H9 (cell line): Measurements from ENCODE around the gene FHL3. TPM values are rescaled to one million over a fixed set of nuclear protein-coding genes. Genes with fewer than 3 reads are reported as not detected.

Experiments used
- DNase-seq: peaks from one replicate; pipeline ENCODE4 v3.0.0-alpha.2; 2017
- H2AFZ ChIP-seq: one replicate; pipeline ENCODE4 v1.6.1; 2013; ENCODE audit warnings: mild to moderate bottlenecking, low read length, control low read depth, moderate library complexity
- H2AK5ac ChIP-seq: 2 replicates; pipeline ENCODE4 v1.6.1; 2013; ENCODE audit warnings: low read length, control low read depth, mixed read lengths; ENCODE audit not compliant: insufficient read length
- H2BK120ac ChIP-seq: one replicate; pipeline ENCODE4 v1.6.1; 2013; ENCODE audit warnings: low read depth, mild to moderate bottlenecking, low read length, control low read depth, inconsistent platforms; ENCODE audit not compliant: poor library complexity, severe bottlenecking
- H2BK12ac ChIP-seq: 2 replicates; pipeline ENCODE4 v1.6.1; 2013; ENCODE audit warnings: low read length, control low read depth, mixed read lengths, low read depth; ENCODE audit not compliant: insufficient read length
- H2BK15ac ChIP-seq: 2 replicates; pipeline ENCODE4 v1.6.1; 2013; ENCODE audit warnings: low read depth, low read length, control low read depth
- H2BK20ac ChIP-seq: one replicate; pipeline ENCODE4 v1.6.1; 2013; ENCODE audit warnings: low read depth, mild to moderate bottlenecking, low read length, control low read depth, inconsistent platforms; ENCODE audit not compliant: poor library complexity, severe bottlenecking
- H2BK5ac ChIP-seq: 2 replicates; pipeline ENCODE4 v1.6.1; 2013; ENCODE audit warnings: low read length, control low read depth, mixed read lengths; ENCODE audit not compliant: insufficient read length
- H3K14ac ChIP-seq: 2 replicates; pipeline ENCODE4 v1.6.1; 2013; ENCODE audit warnings: low read length, control low read depth; ENCODE audit not compliant: insufficient read depth
- H3K18ac ChIP-seq: 2 replicates; pipeline ENCODE4 v1.6.1; 2013; ENCODE audit warnings: low read depth, mild to moderate bottlenecking, mixed read lengths, low read length, control low read depth; ENCODE audit not compliant: insufficient read length
- H3K23ac ChIP-seq: 2 replicates; pipeline ENCODE4 v1.6.1; 2013; ENCODE audit warnings: low read length, control low read depth, mixed read lengths, low read depth; ENCODE audit not compliant: insufficient read length
- H3K23me2 ChIP-seq: 2 replicates; pipeline ENCODE4 v1.6.1; 2013; ENCODE audit warnings: low read depth, mild to moderate bottlenecking, mixed read lengths, low read length, control low read depth; ENCODE audit not compliant: insufficient read length, poor library complexity, severe bottlenecking
- H3K27ac ChIP-seq: 2 replicates; pipeline ENCODE4 v1.5.1; 2013; ENCODE audit warnings: low read length, control low read depth, mixed read lengths, low read depth; ENCODE audit not compliant: insufficient read length
- H3K27me3 ChIP-seq: 2 replicates; pipeline ENCODE4 v1.6.1; 2013; ENCODE audit warnings: low read length, control low read depth, inconsistent platforms; ENCODE audit not compliant: insufficient read depth
- H3K4ac ChIP-seq: 2 replicates; pipeline ENCODE4 v1.6.1; 2013; ENCODE audit warnings: low read depth, mild to moderate bottlenecking, control low read depth, inconsistent platforms, low read length, moderate library complexity
- H3K4me1 ChIP-seq: 2 replicates; pipeline ENCODE4 v1.6.1; 2013; ENCODE audit warnings: low read length, control low read depth, inconsistent platforms; ENCODE audit not compliant: insufficient read depth
- H3K4me2 ChIP-seq: 2 replicates; pipeline ENCODE4 v1.6.1; 2013; ENCODE audit warnings: low read length, control low read depth, mixed read lengths; ENCODE audit not compliant: insufficient read length, insufficient read depth
- H3K56ac ChIP-seq: 2 replicates; pipeline ENCODE4 v1.6.1; 2013; ENCODE audit warnings: low read depth, mild to moderate bottlenecking, mixed read lengths, low read length, control low read depth; ENCODE audit not compliant: insufficient read length
- H3K79me1 ChIP-seq: 2 replicates; pipeline ENCODE4 v1.6.1; 2013; ENCODE audit warnings: low read depth, mild to moderate bottlenecking, moderate library complexity, low read length, control low read depth, inconsistent platforms; ENCODE audit not compliant: insufficient read depth, poor library complexity, severe bottlenecking
- H3K79me2 ChIP-seq: 2 replicates; pipeline ENCODE4 v1.6.1; 2013; ENCODE audit warnings: low read length, control low read depth, inconsistent platforms; ENCODE audit not compliant: insufficient read depth
- H3K9ac ChIP-seq: 2 replicates; pipeline ENCODE4 v1.6.1; 2013; ENCODE audit warnings: low read length, control low read depth, mixed read lengths; ENCODE audit not compliant: insufficient read length; ENCODE audit errors: extremely low read depth
- H3K9me3 ChIP-seq: one replicate; pipeline ENCODE4 v1.6.1; 2013; ENCODE audit warnings: low read depth, low read length, inconsistent platforms; ENCODE audit not compliant: control insufficient read depth
- H3T11ph ChIP-seq: one replicate; pipeline ENCODE4 v1.6.1; 2013; ENCODE audit warnings: mild to moderate bottlenecking, low read length, control low read depth, inconsistent platforms
- H4K20me1 ChIP-seq: one replicate; pipeline ENCODE4 v1.6.1; 2013; ENCODE audit not compliant: control insufficient read depth, insufficient read length, insufficient read depth
- H4K5ac ChIP-seq: 2 replicates; pipeline ENCODE4 v1.6.1; 2013; ENCODE audit warnings: low read depth, mild to moderate bottlenecking, mixed read lengths, low read length, control low read depth; ENCODE audit not compliant: insufficient read length
- H4K8ac ChIP-seq: replicated peaks from 2 replicates; pipeline ENCODE4 v1.6.1; 2013; ENCODE audit warnings: low read length, control low read depth, mixed read lengths, low read depth; ENCODE audit not compliant: insufficient read length
- H4K91ac ChIP-seq: 2 replicates; pipeline ENCODE4 v1.6.1; 2013; ENCODE audit warnings: low read depth, mild to moderate bottlenecking, moderate library complexity, mixed read lengths, low read length, control low read depth; ENCODE audit not compliant: insufficient read length
- H3K27ac Mint-ChIP-seq, 3 experiments: 2 replicates in 2 of 3; 3 replicates in 1 of 3; pipeline ENCODE4 v1.8.0; 2020 to 2021; ENCODE audit warnings: mixed read lengths in 3 of 3, mild to moderate bottlenecking in 1 of 3, moderate library complexity in 1 of 3
- H3K27me3 Mint-ChIP-seq: 2 replicates; pipeline ENCODE4 v1.8.0; 2021; ENCODE audit warnings: low read depth, mild to moderate bottlenecking, moderate library complexity, mixed read lengths
- H3K36me3 Mint-ChIP-seq, 3 experiments: 2 replicates in 2 of 3; 3 replicates in 1 of 3; pipeline ENCODE4 v1.8.0; 2020 to 2021; ENCODE audit warnings: low read depth in 3 of 3, mixed read lengths in 3 of 3; ENCODE audit not compliant: insufficient read depth in 1 of 3
- H3K4me1 Mint-ChIP-seq, 2 experiments: 2 replicates each; pipeline ENCODE4 v1.8.0; 2020; ENCODE audit warnings: mixed read lengths in 2 of 2
- H3K4me3 Mint-ChIP-seq, 2 experiments: 2 replicates in 1 of 2; 3 replicates in 1 of 2; pipeline ENCODE4 v1.8.0; 2020 to 2021; ENCODE audit warnings: mild to moderate bottlenecking in 2 of 2, mixed read lengths in 2 of 2, moderate library complexity in 1 of 2
- H3K9me3 Mint-ChIP-seq, 2 experiments: 2 replicates in 1 of 2; 3 replicates in 1 of 2; pipeline ENCODE4 v1.8.0; 2020; ENCODE audit warnings: mild to moderate bottlenecking in 2 of 2, mixed read lengths in 2 of 2, moderate library complexity in 1 of 2
- CTCF ChIP-seq: fragments of 200-600 bp; sonication (generic); conservative IDR thresholded peaks from 3 replicates; pipeline ENCODE4 v1.8.0; 2021; ENCODE audit warnings: antibody characterized with exemption, mild to moderate bottlenecking
- WGBS: extraction: QIAGEN DNeasy Blood & Tissue Kit; methylation state at CpG from one replicate; pipeline ENCODE4 v1.1.7; 2013; ENCODE audit warnings: missing lambda C conversion rate, low lambda C conversion rate, mixed read lengths; ENCODE audit not compliant: insufficient read length; ENCODE audit errors: extremely low coverage; 5-methylcytosine and 5-hydroxymethylcytosine counted together
- total RNA-seq: library from RNA; stranded (reverse); gene quantifications from 2 replicates; pipeline ENCODE4 v1.2.1, GENCODE V29; 2021

The FHL3 gene
- total RNA-seq, 1 experiment from 2014 or later = 32.8 TPM

- Histone ChIP-seq H2AFZ (no peak overlapping the region), H3K23me2 (peaks cover 13% of the 10 kb centered on the region), H3K27me3 (no peaks in the 10 kb centered on the region), H2AK5ac (no peak overlapping the region), H2BK120ac (no peak overlapping the region), H3K79me2 (no peaks in the 10 kb centered on the region; the same call in 1 of the 2 replicates), H3K79me1 (no peaks in the 10 kb centered on the region), H3K14ac (no peak overlapping the region), H3T11ph (no peak overlapping the region), H3K56ac (no peak overlapping the region), H2BK12ac (no peak overlapping the region), H3K18ac (no peak overlapping the region), H3K27ac (no peak overlapping the region), H2BK5ac (no peak overlapping the region), H2BK20ac (no peak overlapping the region), H3K9me3 (no peaks in the 10 kb centered on the region), H3K4me1 (peaks cover 25% of the 10 kb centered on the region), H3K23ac (no peak overlapping the region), H4K5ac (no peak overlapping the region), H3K9ac (no peak overlapping the region), H2BK15ac (no peak overlapping the region), H3K4ac (no peak overlapping the region), H4K8ac (no peak overlapping the region), H4K91ac (no peak overlapping the region), H3K4me2 (no peak overlapping the region), H4K20me1 (no peaks in the 10 kb centered on the region)
- WGBS = no CpG with 5 or more reads among the region's 25 CpGs
- Mint-ChIP-seq H3K4me3 (peak overlapping the region in 1 of 2 experiments; percentile 80; a peak in 2 of 5 replicates), H3K27ac (peak overlapping the region in 2 of 3 experiments; percentile 93; a peak in 4 of 7 replicates), H3K27me3 (no peaks in the 10 kb centered on the region), H3K4me1 (peaks cover 39 to 47% of the 10 kb centered on the region in 2 experiments), H3K9me3 (no peaks in the 10 kb centered on the region), H3K36me3 (peaks cover 17 to 35% (median 32%) of the 10 kb centered on the region in 3 experiments)
- no peak for DNase-seq
- TF ChIP-seq CTCF = no peak
Measured at GRCh38 chr1:37997256-37998088, 7.8 kb downstream of the FHL3 start.
